Glutamatergic neuron (in vitro differentiated cells): Measurements from ENCODE around the gene SPOCK3. TPM values are rescaled to one million over a fixed set of nuclear protein-coding genes. Genes with fewer than 3 reads are reported as not detected.
"Not testable (repeated sequence)": the region's sequence is repeated elsewhere in the genome, so short reads cannot be mapped to it uniquely, and the experiment has no call there.

Experiments used
- DNase-seq: peaks from one replicate; pipeline ENCODE4 v3.0.0; 2022
- H3K27ac Mint-ChIP-seq: one replicate; pipeline ENCODE4 v1.8.0; 2020; ENCODE audit warnings: mild to moderate bottlenecking, mixed read lengths, inconsistent platforms; ENCODE audit not compliant: unreplicated experiment
- H3K27me3 Mint-ChIP-seq: one replicate; pipeline ENCODE4 v1.8.0; 2020; ENCODE audit warnings: mild to moderate bottlenecking, moderate library complexity, mixed read lengths, inconsistent platforms; ENCODE audit not compliant: unreplicated experiment
- H3K36me3 Mint-ChIP-seq: one replicate; pipeline ENCODE4 v1.8.0; 2020; ENCODE audit warnings: mild to moderate bottlenecking, mixed read lengths, inconsistent platforms; ENCODE audit not compliant: unreplicated experiment
- H3K4me1 Mint-ChIP-seq: one replicate; pipeline ENCODE4 v1.8.0; 2020; ENCODE audit warnings: mild to moderate bottlenecking, low read depth, mixed read lengths, inconsistent platforms; ENCODE audit not compliant: unreplicated experiment
- H3K4me3 Mint-ChIP-seq: one replicate; pipeline ENCODE4 v1.8.0; 2020; ENCODE audit warnings: mild to moderate bottlenecking, mixed read lengths, inconsistent platforms; ENCODE audit not compliant: unreplicated experiment
- H3K9me3 Mint-ChIP-seq: one replicate; pipeline ENCODE4 v1.8.0; 2020; ENCODE audit warnings: mild to moderate bottlenecking, moderate library complexity, mixed read lengths, inconsistent platforms; ENCODE audit not compliant: unreplicated experiment
- total RNA-seq: library from RNA; stranded (reverse); fragmentation: NEBNext Ultra II Directional; extraction: Animal tissue kit (Norgen Biotek cat#: 25700); gene quantifications from one replicate; pipeline ENCODE4 v1.2.1, GENCODE V29; 2021; ENCODE audit not compliant: unreplicated experiment
- TF ChIP-seq, protein P1 (sequence below): fragments of 200-600 bp; sonication (generic); IDR thresholded peaks from one replicate; pipeline ENCODE4 v1.5.0; 2021; ENCODE audit not compliant: partially characterized antibody, unreplicated experiment

SPOCK3 gene
- total RNA-seq, 1 donor from 2014 or later = 26.8 TPM

DNA sequence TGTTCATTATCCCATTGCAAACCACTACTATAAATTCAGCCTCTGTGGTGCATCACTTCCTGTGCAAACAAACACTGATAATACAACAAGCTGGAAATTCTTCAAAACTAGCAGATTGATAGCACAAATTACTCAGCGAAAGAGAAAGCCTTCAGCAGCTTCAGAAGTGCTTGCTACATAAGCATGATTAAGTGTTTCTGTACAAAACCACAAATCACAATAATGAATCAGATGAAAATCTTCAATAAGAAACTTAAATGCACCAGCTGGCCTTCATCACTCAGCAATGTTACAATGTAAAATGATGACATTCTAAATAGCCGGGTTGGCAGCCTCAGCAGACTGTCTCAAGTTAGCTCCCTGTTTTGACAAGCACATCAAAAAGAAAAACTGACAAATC is 262.2 kb downstream of the SPOCK3 start:
- Mint-ChIP-seq H3K36me3 (peaks cover 13% of the 10 kb centered on the region), H3K9me3 (no peaks in the 10 kb centered on the region), H3K27ac (no peak overlapping the region), H3K27me3 (peaks cover 3% of the 10 kb centered on the region), H3K4me3 (no peak overlapping the region), H3K4me1 (no peaks in the 10 kb centered on the region)
- TF ChIP-seq, protein P1, sequence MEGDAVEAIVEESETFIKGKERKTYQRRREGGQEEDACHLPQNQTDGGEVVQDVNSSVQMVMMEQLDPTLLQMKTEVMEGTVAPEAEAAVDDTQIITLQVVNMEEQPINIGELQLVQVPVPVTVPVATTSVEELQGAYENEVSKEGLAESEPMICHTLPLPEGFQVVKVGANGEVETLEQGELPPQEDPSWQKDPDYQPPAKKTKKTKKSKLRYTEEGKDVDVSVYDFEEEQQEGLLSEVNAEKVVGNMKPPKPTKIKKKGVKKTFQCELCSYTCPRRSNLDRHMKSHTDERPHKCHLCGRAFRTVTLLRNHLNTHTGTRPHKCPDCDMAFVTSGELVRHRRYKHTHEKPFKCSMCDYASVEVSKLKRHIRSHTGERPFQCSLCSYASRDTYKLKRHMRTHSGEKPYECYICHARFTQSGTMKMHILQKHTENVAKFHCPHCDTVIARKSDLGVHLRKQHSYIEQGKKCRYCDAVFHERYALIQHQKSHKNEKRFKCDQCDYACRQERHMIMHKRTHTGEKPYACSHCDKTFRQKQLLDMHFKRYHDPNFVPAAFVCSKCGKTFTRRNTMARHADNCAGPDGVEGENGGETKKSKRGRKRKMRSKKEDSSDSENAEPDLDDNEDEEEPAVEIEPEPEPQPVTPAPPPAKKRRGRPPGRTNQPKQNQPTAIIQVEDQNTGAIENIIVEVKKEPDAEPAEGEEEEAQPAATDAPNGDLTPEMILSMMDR = no peak
- no peak for DNase-seq

DNA sequence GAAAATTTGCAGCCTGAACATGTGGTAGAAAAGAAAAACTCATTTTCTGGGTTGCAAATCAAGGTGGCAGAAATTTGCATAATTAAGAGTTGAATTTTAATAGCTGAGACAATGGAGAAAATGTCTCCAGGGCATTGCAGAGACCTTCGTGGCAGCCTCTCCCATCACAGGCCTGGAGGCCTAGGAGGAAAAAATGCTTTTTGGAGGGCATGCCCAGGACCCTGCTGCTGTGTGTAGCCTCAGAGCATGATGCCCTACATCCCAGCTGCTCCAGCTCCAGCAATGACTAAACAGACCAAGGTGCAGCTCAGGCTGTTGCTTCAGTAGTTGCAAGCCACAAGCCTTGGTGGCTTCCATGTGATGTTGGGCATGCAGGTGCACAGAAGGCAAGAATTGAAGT is 266.1 kb downstream of the SPOCK3 start:
- peaks cover 13% of the 10 kb centered on the region for H3K36me3 Mint-ChIP-seq
- H3K27me3 Mint-ChIP-seq, H3K4me1 Mint-ChIP-seq, H3K27ac Mint-ChIP-seq, H3K4me3 Mint-ChIP-seq, DNase-seq, H3K9me3 Mint-ChIP-seq: not testable (repeated sequence)

DNA sequence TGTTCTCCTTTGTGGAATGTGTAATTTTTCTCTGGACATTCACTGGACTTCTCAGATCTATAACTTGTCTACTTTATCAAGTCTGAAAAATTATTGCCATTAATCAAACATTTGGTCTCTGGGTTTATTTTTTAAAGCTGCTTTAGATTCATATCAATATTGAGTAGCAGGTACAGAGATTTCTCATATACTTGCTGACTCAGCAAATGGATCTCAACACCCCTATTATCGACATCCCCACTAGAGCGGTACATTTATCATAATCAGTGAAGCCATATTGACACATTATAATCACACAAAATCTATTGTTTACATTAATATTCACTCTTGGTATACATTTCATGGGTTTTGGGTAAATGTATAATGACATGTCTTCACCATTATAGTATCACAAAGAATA is 268.7 kb downstream of the SPOCK3 start:
- H3K4me1 Mint-ChIP-seq = no peaks in the 10 kb centered on the region
- no peaks in the 10 kb centered on the region for H3K9me3 Mint-ChIP-seq
- TF ChIP-seq, protein P1 = no peak
- peaks cover 3% of the 10 kb centered on the region for H3K27me3 Mint-ChIP-seq
- peaks cover 13% of the 10 kb centered on the region for H3K36me3 Mint-ChIP-seq
- no peak overlapping the region for H3K27ac Mint-ChIP-seq
- DNase-seq = no peak
- no peak overlapping the region for H3K4me3 Mint-ChIP-seq

DNA sequence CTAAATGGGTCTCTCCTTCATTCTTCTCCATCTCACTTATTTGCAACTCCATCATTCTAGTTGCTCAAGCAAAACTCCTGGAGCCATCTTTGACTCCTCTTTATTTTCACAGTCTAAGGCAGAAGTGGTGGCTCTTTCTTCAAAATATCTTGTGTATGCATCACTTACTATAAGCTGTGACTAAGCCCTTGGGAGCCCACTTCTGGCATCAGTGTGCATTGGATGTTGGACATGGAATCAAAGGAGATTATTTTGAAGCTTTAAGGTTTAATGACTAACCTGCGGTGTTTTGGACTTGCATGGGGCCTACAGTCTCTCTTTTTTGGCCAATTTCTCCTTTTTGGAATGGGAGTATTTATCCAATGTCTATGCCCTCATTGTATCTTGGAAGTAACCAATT is 276.8 kb downstream of the SPOCK3 start:
- no peaks in the 10 kb centered on the region for H3K4me1 Mint-ChIP-seq
- no peaks in the 10 kb centered on the region for H3K9me3 Mint-ChIP-seq
- DNase-seq = no peak
- H3K27ac Mint-ChIP-seq = no peak overlapping the region
- no peaks in the 10 kb centered on the region for H3K36me3 Mint-ChIP-seq
- no peak overlapping the region for H3K4me3 Mint-ChIP-seq
- TF ChIP-seq, protein P1 = no peak
- H3K27me3 Mint-ChIP-seq = no peaks in the 10 kb centered on the region

DNA sequence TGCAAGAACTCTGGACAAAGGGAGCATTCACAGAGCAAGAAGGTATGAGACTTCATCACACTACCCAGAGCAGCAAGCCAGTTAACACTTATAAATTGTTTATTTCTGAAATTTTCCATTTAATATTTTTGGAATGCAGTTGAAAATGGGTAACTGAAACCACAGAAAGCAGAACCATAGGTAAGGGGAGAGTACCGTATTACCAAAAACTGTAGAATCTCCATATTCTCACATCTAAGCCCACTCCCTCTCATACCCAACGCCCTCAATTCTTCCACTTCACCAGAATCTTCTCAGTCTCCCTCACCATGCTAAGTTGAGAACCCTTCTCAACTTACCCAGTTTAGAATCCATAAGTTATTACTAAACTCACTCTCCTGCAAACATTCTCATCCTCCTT is 277.8 kb downstream of the SPOCK3 start:
- no peak for DNase-seq
- H3K36me3 Mint-ChIP-seq = no peaks in the 10 kb centered on the region
- H3K4me1 Mint-ChIP-seq = no peaks in the 10 kb centered on the region
- TF ChIP-seq, protein P1 = no peak
- no peak overlapping the region for H3K27ac Mint-ChIP-seq
- no peaks in the 10 kb centered on the region for H3K9me3 Mint-ChIP-seq
- no peak overlapping the region for H3K4me3 Mint-ChIP-seq
- no peaks in the 10 kb centered on the region for H3K27me3 Mint-ChIP-seq

DNA sequence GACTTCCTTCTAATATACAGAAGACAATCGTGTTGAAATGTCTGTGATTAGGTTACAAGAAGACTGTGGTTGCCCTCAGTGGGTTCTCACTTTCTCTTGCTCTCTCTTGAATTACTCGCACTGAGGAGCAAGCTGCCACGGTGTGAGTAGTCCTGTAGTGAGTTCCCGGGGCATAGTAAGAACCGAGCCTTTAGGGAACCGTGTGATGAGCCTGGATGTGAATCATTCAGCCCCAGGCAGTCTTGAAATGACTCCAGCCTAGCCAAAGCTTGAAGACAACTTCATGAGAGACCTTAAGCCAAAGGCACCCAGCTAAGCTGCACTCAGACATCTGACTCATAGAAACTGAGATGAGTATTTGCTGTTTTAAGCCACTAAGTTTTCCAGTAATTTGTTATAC is 292.7 kb downstream of the SPOCK3 start:
- Mint-ChIP-seq H3K27me3 (no peaks in the 10 kb centered on the region), H3K36me3 (no peaks in the 10 kb centered on the region), H3K9me3 (no peaks in the 10 kb centered on the region), H3K4me1 (no peaks in the 10 kb centered on the region), H3K27ac (no peak overlapping the region), H3K4me3 (no peak overlapping the region)
- no peak for DNase-seq
- TF ChIP-seq, protein P1 = no peak
